ENCODE results near the gene CLDN10. TPM values are rescaled to one million over a fixed set of nuclear protein-coding genes. Genes with fewer than 3 reads are reported as not detected.

CLDN10 gene
- total RNA-seq, 1 experiment from 2014 or later, result not detected

GRCh38 chr13:95588721-95589120 lies 36.2 kb downstream of the CLDN10 start:
- CTCF ChIA-PET, result no interaction called here
- H3F3A ChIP-seq (ENCODE audit: insufficient read depth, low read depth), result no peaks in the 10 kb centered on the region
- H3K27me3 ChIP-seq (ENCODE audit: insufficient read depth, low read depth), result no peaks in the 10 kb centered on the region
- no peaks in the 10 kb centered on the region for H3K36me3 ChIP-seq (ENCODE audit: low read depth)
- no peaks in the 10 kb centered on the region for H4K20me1 ChIP-seq (ENCODE audit: insufficient read depth)
- peaks cover 3% of the 10 kb centered on the region; the same call in 1 of the 2 replicates for H3K9me3 ChIP-seq (ENCODE audit: insufficient read depth, low read depth)
- H2AFZ ChIP-seq, result no peak overlapping the region
- no peak overlapping the region for H3K4me3 ChIP-seq
- POLR2A ChIA-PET (ENCODE audit: unreplicated experiment), result no interaction called here
- no peak overlapping the region for H3K4me2 ChIP-seq
- H3K27ac ChIP-seq, result no peak overlapping the region
- DNase-seq, result peak in 1 of 2 experiments; percentile 40
- H3K79me2 ChIP-seq (ENCODE audit: low read depth), result no peaks in the 10 kb centered on the region
- H3K4me1 ChIP-seq (replicated peaks; ENCODE audit: insufficient read depth), result peaks cover 24% of the 10 kb centered on the region
- H3K9me2 ChIP-seq (ENCODE audit: insufficient read depth), result no peaks in the 10 kb centered on the region
- BruUV-seq (replicated peaks), result no TSS peak
- TF ChIP-seq EZH2 (IDR thresholded peaks at IDR 0.05; ENCODE audit: low read depth) (no peak), CTCF (conservative IDR thresholded peaks at IDR 0.05) (no peak)
- intact Hi-C loops (cut with micrococcal nuclease; ENCODE audit: unreplicated experiment), result no loop called here

GRCh38 chr13:95593462-95593861 lies 40.9 kb downstream of the CLDN10 start:
- H3K4me3 ChIP-seq, result no peak overlapping the region
- H3K36me3 ChIP-seq (ENCODE audit: low read depth), result no peaks in the 10 kb centered on the region
- no peaks in the 10 kb centered on the region for H3K79me2 ChIP-seq (ENCODE audit: low read depth)
- H3K9me2 ChIP-seq (ENCODE audit: insufficient read depth), result no peaks in the 10 kb centered on the region
- H3K27me3 ChIP-seq (ENCODE audit: insufficient read depth, low read depth), result no peaks in the 10 kb centered on the region
- ChIA-PET POLR2A (ENCODE audit: unreplicated experiment) (no interaction called here), CTCF (no interaction called here)
- H3F3A ChIP-seq (ENCODE audit: insufficient read depth, low read depth), result no peaks in the 10 kb centered on the region
- H3K4me2 ChIP-seq, result no peak overlapping the region
- no peaks in the 10 kb centered on the region for H4K20me1 ChIP-seq (ENCODE audit: insufficient read depth)
- no peak overlapping the region for H3K27ac ChIP-seq
- no peak for DNase-seq
- TF ChIP-seq EZH2 (IDR thresholded peaks at IDR 0.05; ENCODE audit: low read depth) (no peak), CTCF (conservative IDR thresholded peaks at IDR 0.05) (no peak)
- BruUV-seq (replicated peaks), result no TSS peak
- no peaks in the 10 kb centered on the region for H3K9me3 ChIP-seq (ENCODE audit: insufficient read depth, low read depth)
- 0 out of 2 replicates have a peak, but pooled peaks cover 6% of the 10 kb centered on the region for H3K4me1 ChIP-seq (replicated peaks; ENCODE audit: insufficient read depth)
- intact Hi-C loops (cut with micrococcal nuclease; ENCODE audit: unreplicated experiment), result no loop called here
- no peak overlapping the region for H2AFZ ChIP-seq

- H4K20me1 ChIP-seq (ENCODE audit: insufficient read depth), result no peaks in the 10 kb centered on the region
- POLR2A ChIA-PET (ENCODE audit: unreplicated experiment), result no interaction called here
- H3K27me3 ChIP-seq (ENCODE audit: insufficient read depth, low read depth), result no peaks in the 10 kb centered on the region
- no peaks in the 10 kb centered on the region for H3F3A ChIP-seq (ENCODE audit: insufficient read depth, low read depth)
- no peak for DNase-seq
- intact Hi-C loops (cut with micrococcal nuclease; ENCODE audit: unreplicated experiment), result no loop called here
- H3K79me2 ChIP-seq (ENCODE audit: low read depth), result no peaks in the 10 kb centered on the region
- H3K9me2 ChIP-seq (ENCODE audit: insufficient read depth), result no peaks in the 10 kb centered on the region
- TF ChIP-seq EZH2 (IDR thresholded peaks at IDR 0.05; ENCODE audit: low read depth) (no peak), CTCF (conservative IDR thresholded peaks at IDR 0.05) (no peak)
- CTCF ChIA-PET, result no interaction called here
- no peaks in the 10 kb centered on the region for H3K4me1 ChIP-seq (replicated peaks; ENCODE audit: insufficient read depth)
- no peak overlapping the region for H3K27ac ChIP-seq
- no TSS peak for BruUV-seq (replicated peaks)
- no peaks in the 10 kb centered on the region for H3K36me3 ChIP-seq (ENCODE audit: low read depth)
- no peak overlapping the region for H2AFZ ChIP-seq
- no peak overlapping the region for H3K4me2 ChIP-seq
- no peak overlapping the region for H3K4me3 ChIP-seq
- no peaks in the 10 kb centered on the region for H3K9me3 ChIP-seq (ENCODE audit: insufficient read depth, low read depth)
Observed at GRCh38 chr13:95596701-95597100, 44.2 kb downstream of the CLDN10 start.
